GM20000 (cell line): ENCODE results near the gene RSF1.

Experiments
- DNase-seq: peaks from one replicate; pipeline ENCODE4 v3.0.0; 2012; ENCODE audit warnings: low spot score
- TF ChIP-seq, protein P1 (sequence below): IDR thresholded peaks from 2 replicates; pipeline ENCODE4 v1.5.1; 2012; ENCODE audit warnings: mild to moderate bottlenecking, control low read depth; ENCODE audit errors: extremely low read depth, missing control alignments

RSF1 gene

DNA sequence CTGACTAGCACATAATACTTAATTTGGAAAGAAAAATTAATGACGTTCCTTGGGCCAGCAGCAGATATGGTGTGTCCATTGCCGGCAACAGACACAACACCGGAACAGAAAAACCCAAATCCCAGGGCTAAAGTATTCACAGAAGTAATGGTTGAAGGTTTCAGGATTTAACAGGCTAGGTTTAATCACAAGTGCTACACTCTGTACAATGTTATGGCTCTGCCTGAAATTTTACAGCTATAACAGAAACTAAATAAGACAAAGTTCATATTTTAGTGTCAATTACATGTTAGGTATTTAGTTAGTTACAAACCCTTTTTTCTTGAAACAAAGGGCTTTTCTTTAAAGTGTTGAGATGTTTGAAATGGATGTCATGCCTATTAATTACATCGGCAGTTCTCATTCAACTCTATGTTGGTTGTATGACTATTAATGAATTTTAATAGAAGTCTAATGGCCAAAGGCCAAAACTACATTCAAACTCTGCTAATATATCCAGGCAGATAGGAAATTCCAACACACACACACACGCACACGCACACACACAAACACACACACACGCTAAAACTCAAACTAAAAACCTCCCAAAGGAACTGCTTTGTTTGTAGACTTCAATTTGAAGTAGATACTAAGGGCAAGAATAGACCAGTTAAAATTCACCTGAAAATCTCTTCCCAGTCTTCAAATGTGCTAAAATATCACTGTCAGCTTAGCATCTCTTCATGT, 155.1 kb downstream of the RSF1 start:
- DNase-seq, result no peak
- TF ChIP-seq, protein P1, sequence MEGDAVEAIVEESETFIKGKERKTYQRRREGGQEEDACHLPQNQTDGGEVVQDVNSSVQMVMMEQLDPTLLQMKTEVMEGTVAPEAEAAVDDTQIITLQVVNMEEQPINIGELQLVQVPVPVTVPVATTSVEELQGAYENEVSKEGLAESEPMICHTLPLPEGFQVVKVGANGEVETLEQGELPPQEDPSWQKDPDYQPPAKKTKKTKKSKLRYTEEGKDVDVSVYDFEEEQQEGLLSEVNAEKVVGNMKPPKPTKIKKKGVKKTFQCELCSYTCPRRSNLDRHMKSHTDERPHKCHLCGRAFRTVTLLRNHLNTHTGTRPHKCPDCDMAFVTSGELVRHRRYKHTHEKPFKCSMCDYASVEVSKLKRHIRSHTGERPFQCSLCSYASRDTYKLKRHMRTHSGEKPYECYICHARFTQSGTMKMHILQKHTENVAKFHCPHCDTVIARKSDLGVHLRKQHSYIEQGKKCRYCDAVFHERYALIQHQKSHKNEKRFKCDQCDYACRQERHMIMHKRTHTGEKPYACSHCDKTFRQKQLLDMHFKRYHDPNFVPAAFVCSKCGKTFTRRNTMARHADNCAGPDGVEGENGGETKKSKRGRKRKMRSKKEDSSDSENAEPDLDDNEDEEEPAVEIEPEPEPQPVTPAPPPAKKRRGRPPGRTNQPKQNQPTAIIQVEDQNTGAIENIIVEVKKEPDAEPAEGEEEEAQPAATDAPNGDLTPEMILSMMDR, result no peak

DNA sequence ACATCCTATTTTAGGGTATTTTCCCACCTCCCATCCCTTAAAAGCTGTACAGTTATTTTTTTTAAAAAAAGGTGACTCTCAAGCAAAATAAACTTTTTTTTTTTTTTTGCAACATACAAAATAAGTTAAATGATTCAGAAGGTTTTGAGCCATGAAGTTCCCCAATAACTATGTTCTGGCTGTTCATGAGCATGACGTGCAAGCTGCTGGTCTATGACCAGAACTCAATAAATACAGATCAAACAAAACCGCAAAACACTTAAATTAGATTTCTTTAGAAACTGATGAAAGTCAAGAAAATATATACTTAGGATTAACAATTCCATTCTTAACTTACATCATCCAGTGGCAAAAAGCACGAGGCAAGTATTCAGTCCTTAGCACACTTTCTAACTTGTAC, 158.9 kb downstream of the RSF1 start:
- no peak for DNase-seq
- TF ChIP-seq, protein P1, result no peak

DNA sequence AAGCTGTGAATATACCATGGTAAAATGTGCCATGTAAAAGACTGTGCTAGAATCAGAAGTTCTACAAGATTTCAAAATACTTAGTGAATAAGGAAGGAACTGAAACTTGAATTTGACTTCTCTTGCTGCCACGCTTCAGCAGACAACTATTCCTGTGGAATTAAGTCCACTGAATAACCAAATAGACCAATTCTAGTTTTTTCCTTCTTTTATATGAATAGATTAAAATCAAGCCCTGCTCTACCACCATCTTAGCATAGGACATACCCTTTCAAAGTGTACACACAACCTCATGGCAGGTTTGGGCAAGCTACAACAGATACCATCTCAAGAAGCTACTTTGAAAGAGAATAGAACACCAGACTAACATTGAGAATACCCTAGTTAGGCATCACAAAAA, 159.6 kb downstream of the RSF1 start:
- TF ChIP-seq, protein P1, result no peak
- DNase-seq, result no peak

DNA sequence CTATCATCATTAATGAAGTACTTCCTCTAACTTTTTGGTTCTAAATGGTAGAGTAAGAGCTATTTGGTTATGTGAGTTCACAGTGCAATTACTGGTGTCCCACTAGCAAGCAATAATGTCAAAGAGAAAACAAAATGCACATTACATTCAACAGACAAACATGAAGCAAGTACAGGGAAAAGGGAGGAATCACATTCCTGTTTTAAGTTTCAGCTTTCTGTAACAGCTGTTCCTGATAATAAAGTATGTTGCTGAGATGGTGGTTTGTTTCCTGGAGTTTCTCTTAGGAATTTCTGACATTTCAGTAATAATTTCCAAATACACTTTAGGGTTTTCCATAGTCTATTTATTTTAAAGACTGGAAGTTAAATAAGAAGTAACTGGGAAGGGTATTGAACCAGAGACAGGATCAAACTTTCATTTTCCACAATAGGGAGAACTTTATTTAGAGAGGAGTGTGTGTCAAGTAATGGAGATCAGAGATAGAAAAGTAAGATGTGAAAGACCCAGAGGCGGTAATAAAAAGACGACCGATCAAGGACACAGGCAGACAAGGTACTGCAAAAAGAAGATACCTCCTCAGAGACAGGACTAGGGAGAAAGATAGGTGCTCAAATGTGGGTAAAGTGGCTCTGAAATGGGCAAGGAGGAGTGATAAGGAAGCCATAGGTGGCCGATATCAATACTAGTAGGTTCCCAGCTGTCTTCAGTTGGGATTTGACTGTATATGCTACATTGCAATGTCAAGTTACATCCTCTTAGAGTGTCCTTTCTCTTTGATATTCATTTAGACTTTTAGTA, 162.1 kb downstream of the RSF1 start:
- DNase-seq, result no peak
- TF ChIP-seq, protein P1, result no peak

DNA sequence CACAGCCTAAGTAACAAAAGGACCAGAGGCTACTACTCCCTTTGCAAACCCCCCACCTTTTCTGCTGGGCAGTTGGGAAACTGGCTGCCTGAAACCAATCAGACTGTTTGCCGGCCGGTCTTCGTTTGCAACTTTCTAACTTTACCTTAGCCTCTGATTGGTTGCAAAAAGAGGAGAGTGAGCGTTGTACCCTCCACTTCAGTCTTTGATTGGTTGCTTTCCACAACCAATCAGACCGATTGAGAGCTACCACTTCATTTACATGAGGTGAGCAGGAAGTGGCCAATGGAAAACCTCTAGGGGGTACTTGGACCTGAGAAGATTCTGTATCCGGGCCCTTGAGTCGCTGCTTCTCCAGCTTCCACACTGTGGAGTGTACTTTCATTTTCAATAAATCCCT, 164.2 kb downstream of the RSF1 start:
- TF ChIP-seq, protein P1, result no peak

DNA sequence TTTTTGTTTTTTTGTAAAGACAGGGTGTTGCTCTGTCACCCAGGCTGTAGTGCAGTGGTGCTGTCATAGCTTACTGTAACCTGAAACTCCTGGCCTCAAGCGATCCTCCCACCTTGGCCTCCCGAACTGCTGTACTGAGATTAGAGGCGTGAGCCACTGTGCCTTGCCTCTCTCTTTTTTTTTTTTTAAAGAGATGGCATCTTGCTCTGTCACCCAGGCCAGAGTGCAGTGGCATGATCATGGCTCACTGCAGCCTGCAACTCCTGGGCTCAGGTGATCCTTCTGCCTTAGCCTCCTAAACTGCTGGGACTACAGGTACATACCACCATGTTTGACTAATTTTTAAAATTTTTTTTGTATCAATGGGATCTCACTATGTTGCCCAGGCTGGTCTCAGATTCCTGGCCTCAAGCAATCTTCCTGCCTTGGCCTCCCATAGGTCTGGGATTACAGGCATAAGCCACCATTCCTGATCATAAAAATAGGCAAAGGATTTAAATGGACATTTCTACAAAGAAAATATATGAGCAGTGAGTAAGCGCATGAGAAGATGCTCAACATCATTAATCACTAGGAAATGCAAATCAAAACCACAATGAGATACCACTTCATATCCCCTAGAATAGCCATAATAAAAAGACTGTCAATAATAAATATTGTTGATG, 165.6 kb downstream of the RSF1 start:
- TF ChIP-seq, protein P1, result no peak

More for the DNA sequence above, 164.2 kb downstream of the RSF1 start:
- DNase-seq, result no peak

DNA sequence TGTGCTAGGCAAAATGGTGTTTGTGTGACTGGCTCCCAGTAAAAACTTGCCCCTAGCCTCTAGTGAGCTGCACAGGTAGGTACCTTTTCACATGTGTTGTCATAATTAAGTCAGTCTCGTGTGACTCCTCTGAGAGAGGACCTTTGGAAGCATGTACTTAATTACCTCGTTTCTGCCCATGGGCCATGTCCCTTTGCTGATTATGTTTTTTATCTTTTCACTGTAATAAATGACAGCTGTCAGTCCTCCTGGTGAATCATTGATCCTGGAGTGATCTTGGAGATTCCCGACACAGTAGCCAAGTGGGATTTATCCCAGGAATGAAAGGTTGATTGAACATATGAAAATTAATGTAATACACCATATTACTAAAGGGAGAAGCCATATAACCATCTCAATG, 170.4 kb downstream of the RSF1 start:
- no peak for DNase-seq
- TF ChIP-seq, protein P1, result no peak

More for the DNA sequence above, 165.6 kb downstream of the RSF1 start:
- DNase-seq, result no peak
